Erythroblast (primary cell): ENCODE data around the gene AKNA.

ENCODE experiments used
- DNase-seq, 2 experiments: peaks; one replicate each; lab custom pipeline; 2025; lab: John Stamatoyannopoulos, UW
- GATA1 ChIP-seq: IDR thresholded peaks from 2 replicates; pipeline ENCODE4 v1.6.1; 2011; ENCODE audit warnings: low read depth, mild to moderate bottlenecking, control low read depth, low read length, moderate library complexity
- POLR2A ChIP-seq: IDR thresholded peaks from 2 replicates; pipeline ENCODE4 v1.6.1; 2011; ENCODE audit warnings: mild to moderate bottlenecking, low read length

Gene AKNA

GRCh38 chr9:114385397-114386181 is 2.2 kb downstream of the AKNA start:
- no peak for TF ChIP-seq POLR2A
- TF ChIP-seq GATA1, result no peak
- peak in 1 of 2 experiments; percentile 3 for DNase-seq

DNA sequence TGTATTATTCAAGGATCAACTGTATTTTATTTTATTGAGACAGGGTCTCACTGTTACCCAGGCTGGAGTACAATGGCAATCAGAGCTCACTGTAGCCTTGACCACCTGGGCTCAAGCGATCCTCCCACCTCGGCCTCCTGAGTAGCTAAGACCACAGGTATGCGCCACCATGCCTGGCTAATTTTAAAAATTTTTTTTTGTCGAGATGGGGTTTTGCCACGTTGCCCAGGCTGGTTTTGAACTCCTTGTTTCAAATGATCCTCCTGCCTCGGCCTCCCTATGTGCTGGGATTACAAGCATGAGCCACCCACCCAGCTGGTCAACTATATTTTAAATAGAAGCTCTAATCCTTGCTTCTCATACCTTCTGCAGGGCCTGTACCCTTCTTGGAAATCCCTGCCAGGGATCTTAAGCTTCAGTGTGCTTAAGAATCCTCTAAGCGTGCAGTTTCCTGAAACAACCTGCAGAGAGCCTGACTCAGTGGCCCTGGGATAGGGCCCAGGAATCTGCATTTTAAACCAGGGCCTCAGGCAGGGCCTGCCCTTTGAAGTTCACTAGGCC is 2.9 kb downstream of the AKNA start:
- TF ChIP-seq GATA1, result no peak
- no peak for TF ChIP-seq POLR2A
- DNase-seq, result no peak

- DNase-seq, result no peak
- no peak for TF ChIP-seq GATA1
- TF ChIP-seq POLR2A, result no peak
Observed at GRCh38 chr9:114384341-114384740, 3.4 kb downstream of the AKNA start.

DNA sequence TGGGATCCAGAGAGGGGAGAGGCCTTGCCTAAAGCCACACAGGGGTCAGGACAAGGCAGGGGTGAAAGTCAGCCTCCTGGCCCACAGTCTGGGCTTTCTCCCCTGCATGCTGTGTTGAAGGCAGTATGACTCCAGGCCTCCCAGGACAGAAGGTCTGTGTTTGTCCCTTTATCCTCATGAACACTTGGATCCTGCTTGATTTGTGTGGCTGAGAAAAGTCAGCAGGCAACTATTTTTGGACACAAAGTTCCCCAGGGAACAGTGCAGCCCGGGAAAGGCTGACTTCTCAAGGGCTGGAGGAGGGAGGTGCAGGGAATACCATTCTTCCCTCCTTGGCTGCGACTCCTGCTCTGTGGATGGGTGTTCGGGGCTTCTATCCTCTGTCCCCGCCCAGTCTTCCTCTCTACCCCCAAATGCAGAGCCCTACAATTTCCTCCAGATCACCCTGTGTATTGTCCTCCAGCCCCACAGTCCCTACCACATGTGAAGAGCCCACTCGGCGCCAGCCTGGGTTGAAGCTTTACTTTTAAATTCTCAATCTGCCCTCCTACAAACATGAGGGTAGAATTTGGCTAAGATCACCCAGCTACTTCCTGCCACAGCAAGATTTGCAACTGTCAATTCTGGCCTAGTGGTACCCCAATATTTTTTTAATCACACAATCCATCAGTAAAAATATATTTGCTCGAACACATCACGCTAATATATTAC is 4.1 kb downstream of the AKNA start:
- DNase-seq, result no peak
- TF ChIP-seq POLR2A (no peak), GATA1 (no peak)

GRCh38 chr9:114382699-114383520 is 4.9 kb downstream of the AKNA start:
- no peak for DNase-seq
- no peak for TF ChIP-seq POLR2A
- TF ChIP-seq GATA1, result no peak

- TF ChIP-seq POLR2A (no peak), GATA1 (no peak)
Observed at GRCh38 chr9:114378883-114379282, 8.9 kb downstream of the AKNA start.

GRCh38 chr9:114378016-114378415 is 9.8 kb downstream of the AKNA start:
- TF ChIP-seq POLR2A (no peak), GATA1 (no peak)
- DNase-seq, result no peak

More at GRCh38 chr9:114378883-114379282, 8.9 kb downstream of the AKNA start:
- DNase-seq, result no peak

- TF ChIP-seq GATA1 (no peak), POLR2A (no peak)
- DNase-seq, result no peak
Observed at GRCh38 chr9:114376586-114377445, 11.0 kb downstream of the AKNA start.

- TF ChIP-seq POLR2A (no peak), GATA1 (no peak)
- DNase-seq, result no peak
Observed at GRCh38 chr9:114375386-114376175, 12.2 kb downstream of the AKNA start.

- TF ChIP-seq GATA1 (no peak), POLR2A (no peak)
- DNase-seq, result no peak
Observed at GRCh38 chr9:114374936-114375335, 12.8 kb downstream of the AKNA start.

DNA sequence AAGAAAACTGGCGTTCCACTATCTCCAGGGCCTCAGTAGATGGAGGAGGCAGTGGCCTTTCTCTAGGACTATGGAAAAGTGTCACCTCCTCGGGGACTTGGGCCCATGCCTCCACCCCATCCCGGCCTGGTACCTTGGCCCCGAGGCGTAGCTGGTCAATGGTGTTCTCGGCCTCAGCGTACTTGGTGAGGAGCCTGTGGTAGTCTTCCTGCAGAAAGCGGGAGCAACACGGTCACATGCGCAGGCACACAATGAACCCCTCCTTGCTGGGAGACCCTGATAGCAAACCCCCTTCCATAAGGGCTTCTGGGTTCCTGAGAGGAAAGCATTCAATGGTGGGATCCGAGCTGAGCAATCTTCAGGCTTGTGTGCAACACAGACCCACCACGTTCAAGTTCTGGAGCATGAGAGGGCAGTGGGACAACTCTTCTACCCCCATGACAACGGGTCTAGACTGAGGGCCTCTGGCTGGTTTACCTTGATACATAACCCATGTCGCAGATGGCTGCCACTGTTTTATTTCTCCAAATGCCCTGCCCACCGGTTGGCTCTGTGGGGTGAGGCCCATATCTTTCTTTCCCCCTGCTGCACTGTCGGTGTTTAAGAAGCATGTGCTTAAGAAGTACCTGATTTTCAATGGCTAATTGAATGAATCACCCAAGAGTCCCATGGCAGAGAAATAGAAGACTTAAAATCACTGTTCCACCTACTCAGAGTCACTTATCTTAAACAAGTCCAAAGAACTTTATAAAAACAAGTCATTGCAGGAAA is 13.6 kb downstream of the AKNA start:
- no peak for TF ChIP-seq GATA1
- TF ChIP-seq POLR2A, result no peak
- no peak for DNase-seq
